ENCODE data around the gene MLC1.

Gene MLC1

DNA sequence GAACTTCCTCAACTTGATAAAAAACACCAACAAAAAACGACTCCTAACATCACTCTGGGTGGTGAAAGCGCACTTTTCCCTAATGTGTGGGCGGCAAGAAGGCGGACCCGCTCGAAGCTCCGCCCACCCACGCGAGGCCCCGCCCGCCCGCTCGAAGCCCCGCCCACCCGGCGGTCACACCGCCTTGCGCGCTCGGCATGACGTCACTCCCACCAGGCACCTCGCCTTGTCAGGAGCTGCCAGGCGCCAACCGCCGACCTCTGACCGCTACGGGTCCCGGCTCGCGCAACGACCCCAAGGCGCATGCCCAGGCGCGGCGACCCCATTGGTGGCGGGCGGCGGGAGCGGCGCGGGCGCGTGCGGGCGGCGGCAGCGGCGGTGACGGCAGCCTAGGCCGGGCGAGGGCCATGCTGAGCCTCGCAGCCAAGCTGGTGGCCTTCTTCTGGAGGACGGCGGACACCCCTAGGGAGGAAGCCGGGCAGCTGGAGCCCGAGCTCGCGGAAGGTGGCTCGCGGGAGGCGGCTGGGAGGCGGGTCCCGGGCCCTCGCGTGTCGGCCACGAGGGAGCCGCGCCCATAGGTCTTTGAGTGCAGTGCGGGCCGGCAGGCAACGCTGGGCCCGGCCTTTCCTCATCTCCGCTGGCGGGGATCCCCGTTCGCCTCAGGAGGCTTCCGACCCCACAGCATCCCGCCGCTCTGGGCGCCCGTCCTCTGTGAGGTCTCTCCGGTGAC lies 4.6 kb upstream of the MLC1 start, which contains the start of gene MOV10L1:
Gene MOV10L1, plus strand, starts transcription at position 325 of the 730 bp plus-strand sequence. Its CDS starts 83 bp downstream, at position 408.
- no peak for ATAC-seq
- TF ChIP-seq PPARA (CRISPR knock-in tag; IDR thresholded peaks at IDR 0.05; ENCODE audit: borderline replicate concordance) (no peak), ARNTL (CRISPR knock-in tag; IDR thresholded peaks at IDR 0.05; ENCODE audit: borderline replicate concordance, low read depth) (no peak)

DNA sequence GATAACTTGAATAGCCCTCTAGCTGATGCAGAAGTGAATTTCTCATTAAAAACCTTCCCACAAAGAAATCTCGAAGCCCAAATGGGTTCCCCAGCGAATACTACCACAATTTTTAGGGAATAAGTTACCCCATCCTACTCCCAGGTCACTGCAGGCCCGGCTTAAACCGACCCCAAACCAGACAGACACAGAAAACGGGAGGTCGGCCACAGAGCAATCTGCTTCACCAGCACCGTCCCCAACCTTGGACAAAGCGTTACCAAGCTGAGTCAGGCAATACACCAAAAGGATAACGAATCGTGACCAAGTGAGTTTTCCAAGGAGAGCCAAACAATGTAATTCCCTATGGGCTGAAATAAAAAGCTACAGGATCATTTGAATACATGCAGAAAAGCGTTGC lies 4.0 kb upstream of the MLC1 start:
- no peak for ATAC-seq
- TF ChIP-seq OSR1 (CRISPR knock-in tag; IDR thresholded peaks at IDR 0.05): no peak
- TF ChIP-seq, protein P1, sequence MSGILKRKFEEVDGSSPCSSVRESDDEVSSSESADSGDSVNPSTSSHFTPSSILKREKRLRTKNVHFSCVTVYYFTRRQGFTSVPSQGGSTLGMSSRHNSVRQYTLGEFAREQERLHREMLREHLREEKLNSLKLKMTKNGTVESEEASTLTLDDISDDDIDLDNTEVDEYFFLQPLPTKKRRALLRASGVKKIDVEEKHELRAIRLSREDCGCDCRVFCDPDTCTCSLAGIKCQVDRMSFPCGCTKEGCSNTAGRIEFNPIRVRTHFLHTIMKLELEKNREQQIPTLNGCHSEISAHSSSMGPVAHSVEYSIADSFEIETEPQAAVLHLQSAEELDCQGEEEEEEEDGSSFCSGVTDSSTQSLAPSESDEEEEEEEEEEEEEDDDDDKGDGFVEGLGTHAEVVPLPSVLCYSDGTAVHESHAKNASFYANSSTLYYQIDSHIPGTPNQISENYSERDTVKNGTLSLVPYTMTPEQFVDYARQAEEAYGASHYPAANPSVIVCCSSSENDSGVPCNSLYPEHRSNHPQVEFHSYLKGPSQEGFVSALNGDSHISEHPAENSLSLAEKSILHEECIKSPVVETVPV (CRISPR knock-in tag; IDR thresholded peaks at IDR 0.05): no peak
- no peak for TF ChIP-seq ZNF8 (CRISPR knock-in tag; IDR thresholded peaks at IDR 0.05)
- no peak for TF ChIP-seq PPARA (CRISPR knock-in tag; IDR thresholded peaks at IDR 0.05; ENCODE audit: borderline replicate concordance)
- TF ChIP-seq RARB (CRISPR knock-in tag; IDR thresholded peaks at IDR 0.05): no peak
- TF ChIP-seq ISL1 (CRISPR knock-in tag; IDR thresholded peaks at IDR 0.05): no peak
- TF ChIP-seq CSDC2 (CRISPR knock-in tag; IDR thresholded peaks at IDR 0.05): no peak
- TF ChIP-seq, protein P2, sequence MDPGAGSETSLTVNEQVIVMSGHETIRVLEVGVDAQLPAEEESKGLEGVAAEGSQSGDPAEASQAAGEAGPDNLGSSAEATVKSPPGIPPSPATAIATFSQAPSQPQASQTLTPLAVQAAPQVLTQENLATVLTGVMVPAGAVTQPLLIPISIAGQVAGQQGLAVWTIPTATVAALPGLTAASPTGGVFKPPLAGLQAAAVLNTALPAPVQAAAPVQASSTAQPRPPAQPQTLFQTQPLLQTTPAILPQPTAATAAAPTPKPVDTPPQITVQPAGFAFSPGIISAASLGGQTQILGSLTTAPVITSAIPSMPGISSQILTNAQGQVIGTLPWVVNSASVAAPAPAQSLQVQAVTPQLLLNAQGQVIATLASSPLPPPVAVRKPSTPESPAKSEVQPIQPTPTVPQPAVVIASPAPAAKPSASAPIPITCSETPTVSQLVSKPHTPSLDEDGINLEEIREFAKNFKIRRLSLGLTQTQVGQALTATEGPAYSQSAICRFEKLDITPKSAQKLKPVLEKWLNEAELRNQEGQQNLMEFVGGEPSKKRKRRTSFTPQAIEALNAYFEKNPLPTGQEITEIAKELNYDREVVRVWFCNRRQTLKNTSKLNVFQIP (CRISPR knock-in tag; IDR thresholded peaks at IDR 0.05; ENCODE audit: borderline replicate concordance, low read depth): no peak
- TF ChIP-seq, protein P3, sequence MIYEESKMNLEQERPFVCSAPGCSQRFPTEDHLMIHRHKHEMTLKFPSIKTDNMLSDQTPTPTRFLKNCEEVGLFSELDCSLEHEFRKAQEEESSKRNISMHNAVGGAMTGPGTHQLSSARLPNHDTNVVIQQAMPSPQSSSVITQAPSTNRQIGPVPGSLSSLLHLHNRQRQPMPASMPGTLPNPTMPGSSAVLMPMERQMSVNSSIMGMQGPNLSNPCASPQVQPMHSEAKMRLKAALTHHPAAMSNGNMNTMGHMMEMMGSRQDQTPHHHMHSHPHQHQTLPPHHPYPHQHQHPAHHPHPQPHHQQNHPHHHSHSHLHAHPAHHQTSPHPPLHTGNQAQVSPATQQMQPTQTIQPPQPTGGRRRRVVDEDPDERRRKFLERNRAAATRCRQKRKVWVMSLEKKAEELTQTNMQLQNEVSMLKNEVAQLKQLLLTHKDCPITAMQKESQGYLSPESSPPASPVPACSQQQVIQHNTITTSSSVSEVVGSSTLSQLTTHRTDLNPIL (CRISPR knock-in tag; IDR thresholded peaks at IDR 0.05; ENCODE audit: low read depth): no peak
- no peak for TF ChIP-seq ESRRG (CRISPR knock-in tag; IDR thresholded peaks at IDR 0.05)
- no peak for TF ChIP-seq SNAI2 (CRISPR knock-in tag; IDR thresholded peaks at IDR 0.05)
- TF ChIP-seq TOX (CRISPR knock-in tag; IDR thresholded peaks at IDR 0.05; ENCODE audit: borderline replicate concordance): no peak

DNA sequence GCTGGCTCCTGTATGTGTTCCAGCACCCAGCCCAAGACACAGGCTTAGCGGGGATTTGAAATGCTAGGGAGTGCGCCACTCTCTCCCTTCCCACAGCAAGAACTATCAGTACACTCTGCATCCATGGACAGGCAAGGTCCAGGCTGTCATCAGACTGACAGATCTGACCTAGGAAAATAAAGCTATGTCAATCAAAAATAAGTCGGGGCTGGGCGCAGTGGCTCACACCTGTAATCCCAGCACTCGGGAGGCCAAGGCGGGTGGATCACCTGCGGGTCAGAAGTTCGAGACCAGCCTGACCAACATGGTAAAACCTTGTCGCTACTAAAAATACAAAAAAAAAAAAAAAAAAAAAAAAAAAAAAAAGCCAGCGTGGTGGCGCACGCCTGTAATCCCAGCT lies 2.9 kb upstream of the MLC1 start:
- no peak for TF ChIP-seq ZNF8 (CRISPR knock-in tag; IDR thresholded peaks at IDR 0.05)
- no peak for TF ChIP-seq OSR1 (CRISPR knock-in tag; IDR thresholded peaks at IDR 0.05)
- no peak for TF ChIP-seq PPARA (CRISPR knock-in tag; IDR thresholded peaks at IDR 0.05; ENCODE audit: borderline replicate concordance)
- no peak for TF ChIP-seq ESRRG (CRISPR knock-in tag; IDR thresholded peaks at IDR 0.05)
- TF ChIP-seq, protein P1 (CRISPR knock-in tag; IDR thresholded peaks at IDR 0.05): no peak
- no peak for TF ChIP-seq CSDC2 (CRISPR knock-in tag; IDR thresholded peaks at IDR 0.05)
- TF ChIP-seq ZFP3 (CRISPR knock-in tag; IDR thresholded peaks at IDR 0.05): no peak
- no peak for TF ChIP-seq RARB (CRISPR knock-in tag; IDR thresholded peaks at IDR 0.05)
- TF ChIP-seq ISL1 (CRISPR knock-in tag; IDR thresholded peaks at IDR 0.05): no peak
- TF ChIP-seq ZNF70 (CRISPR knock-in tag; IDR thresholded peaks at IDR 0.05): no peak
- TF ChIP-seq ZFP30 (CRISPR knock-in tag; IDR thresholded peaks at IDR 0.05): no peak
- no peak for TF ChIP-seq GLIS3 (CRISPR knock-in tag; IDR thresholded peaks at IDR 0.05)
- TF ChIP-seq, protein P4, sequence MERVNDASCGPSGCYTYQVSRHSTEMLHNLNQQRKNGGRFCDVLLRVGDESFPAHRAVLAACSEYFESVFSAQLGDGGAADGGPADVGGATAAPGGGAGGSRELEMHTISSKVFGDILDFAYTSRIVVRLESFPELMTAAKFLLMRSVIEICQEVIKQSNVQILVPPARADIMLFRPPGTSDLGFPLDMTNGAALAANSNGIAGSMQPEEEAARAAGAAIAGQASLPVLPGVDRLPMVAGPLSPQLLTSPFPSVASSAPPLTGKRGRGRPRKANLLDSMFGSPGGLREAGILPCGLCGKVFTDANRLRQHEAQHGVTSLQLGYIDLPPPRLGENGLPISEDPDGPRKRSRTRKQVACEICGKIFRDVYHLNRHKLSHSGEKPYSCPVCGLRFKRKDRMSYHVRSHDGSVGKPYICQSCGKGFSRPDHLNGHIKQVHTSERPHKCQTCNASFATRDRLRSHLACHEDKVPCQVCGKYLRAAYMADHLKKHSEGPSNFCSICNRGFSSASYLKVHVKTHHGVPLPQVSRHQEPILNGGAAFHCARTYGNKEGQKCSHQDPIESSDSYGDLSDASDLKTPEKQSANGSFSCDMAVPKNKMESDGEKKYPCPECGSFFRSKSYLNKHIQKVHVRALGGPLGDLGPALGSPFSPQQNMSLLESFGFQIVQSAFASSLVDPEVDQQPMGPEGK (CRISPR knock-in tag; IDR thresholded peaks at IDR 0.05; ENCODE audit: borderline replicate concordance): no peak
- TF ChIP-seq ARNTL (CRISPR knock-in tag; IDR thresholded peaks at IDR 0.05; ENCODE audit: borderline replicate concordance, low read depth): no peak
- TF ChIP-seq, protein P3 (CRISPR knock-in tag; IDR thresholded peaks at IDR 0.05; ENCODE audit: low read depth): no peak
- TF ChIP-seq ZNF565 (CRISPR knock-in tag; conservative IDR thresholded peaks at IDR 0.05; ENCODE audit: low read depth): no peak
- ATAC-seq: no peak

Measured in SK-N-SH treated with all-trans-retinoic acid at 6 μM for 48 hours (cell line).